Tibial nerve (tissue), 4 donors: ENCODE data around the gene RASA4.
"Not testable (repeated sequence)": the region's sequence is repeated elsewhere in the genome, so short reads cannot be mapped to it uniquely, and the experiment has no call there.

ENCODE experiments used
- EP300 ChIP-seq, 2 donors: sonication (generic); formaldehyde crosslinking; IDR thresholded peaks; one replicate each; pipeline ENCODE4 v1.6.1; 2017; ENCODE audit warnings: antibody characterized with exemption in 2 of 2, mild to moderate bottlenecking in 1 of 2
- TF ChIP-seq, protein P1 (sequence below), 5 experiments: fragments of 200-600 bp in 3 of 5; fragments of 450-650 bp in 2 of 5; sonication (generic) in 3 of 5; IDR thresholded peaks; one replicate each; pipeline ENCODE4 v1.5.1; 2016 to 2019; ENCODE audit warnings: antibody characterized with exemption in 5 of 5, mild to moderate bottlenecking in 3 of 5, moderate library complexity in 2 of 5

- TF ChIP-seq, protein P1, sequence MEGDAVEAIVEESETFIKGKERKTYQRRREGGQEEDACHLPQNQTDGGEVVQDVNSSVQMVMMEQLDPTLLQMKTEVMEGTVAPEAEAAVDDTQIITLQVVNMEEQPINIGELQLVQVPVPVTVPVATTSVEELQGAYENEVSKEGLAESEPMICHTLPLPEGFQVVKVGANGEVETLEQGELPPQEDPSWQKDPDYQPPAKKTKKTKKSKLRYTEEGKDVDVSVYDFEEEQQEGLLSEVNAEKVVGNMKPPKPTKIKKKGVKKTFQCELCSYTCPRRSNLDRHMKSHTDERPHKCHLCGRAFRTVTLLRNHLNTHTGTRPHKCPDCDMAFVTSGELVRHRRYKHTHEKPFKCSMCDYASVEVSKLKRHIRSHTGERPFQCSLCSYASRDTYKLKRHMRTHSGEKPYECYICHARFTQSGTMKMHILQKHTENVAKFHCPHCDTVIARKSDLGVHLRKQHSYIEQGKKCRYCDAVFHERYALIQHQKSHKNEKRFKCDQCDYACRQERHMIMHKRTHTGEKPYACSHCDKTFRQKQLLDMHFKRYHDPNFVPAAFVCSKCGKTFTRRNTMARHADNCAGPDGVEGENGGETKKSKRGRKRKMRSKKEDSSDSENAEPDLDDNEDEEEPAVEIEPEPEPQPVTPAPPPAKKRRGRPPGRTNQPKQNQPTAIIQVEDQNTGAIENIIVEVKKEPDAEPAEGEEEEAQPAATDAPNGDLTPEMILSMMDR (IDR thresholded peaks at IDR 0.05), result not testable (repeated sequence)
- TF ChIP-seq EP300 (IDR thresholded peaks at IDR 0.05), result not testable (repeated sequence)
Measured at GRCh38 chr7:102581722-102582121, 34.8 kb downstream of the RASA4 start.
